Measurements from ENCODE around the gene ITGA3.
A peak's percentile ranks its signal among the peaks of the same experiment; 100 is the strongest.

The ITGA3 gene

DNA sequence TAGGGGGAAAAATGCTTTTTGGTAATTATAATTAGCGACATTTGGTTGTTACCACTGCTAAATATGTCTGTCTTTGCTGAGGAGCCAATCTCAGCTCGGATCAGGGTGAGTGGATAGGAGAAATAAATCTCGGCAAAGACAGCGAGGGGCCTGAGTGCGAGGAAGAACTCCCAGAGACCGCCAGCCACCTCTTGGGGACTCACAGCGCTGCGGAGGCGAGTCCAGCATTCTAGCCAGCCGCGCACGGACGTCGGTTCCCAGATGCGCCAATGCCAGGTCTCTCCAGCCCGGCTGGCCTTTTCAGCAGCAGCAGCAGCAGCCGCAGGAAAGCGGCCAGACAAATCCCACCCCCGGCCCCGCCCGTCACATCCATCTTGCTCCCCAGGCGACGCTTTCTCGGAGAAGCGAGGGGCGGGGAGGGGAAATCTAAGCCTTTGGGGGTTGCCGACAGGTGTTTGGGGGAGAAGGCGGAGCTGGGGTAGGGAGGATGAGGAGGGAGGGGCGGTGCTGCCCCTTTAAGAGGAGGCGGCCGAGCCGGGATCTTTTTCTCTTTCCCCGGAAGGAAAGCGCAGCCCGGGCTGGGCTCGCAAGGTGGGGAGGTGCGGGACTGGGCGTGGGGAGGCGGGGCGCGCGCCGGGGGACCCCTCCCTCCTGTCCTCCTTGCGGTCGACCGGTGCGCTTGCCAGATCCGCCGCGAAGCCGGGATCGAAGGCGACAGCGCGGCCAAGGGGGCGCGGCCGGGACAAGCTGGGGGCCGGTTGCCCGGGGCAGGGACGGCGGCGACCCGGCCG is at the start of gene ITGA3:
Gene ITGA3, plus strand, starts transcription at position 685 of the 791 bp plus-strand sequence. CDS start 330 bp downstream, outside the sequence.
- H3K27me3 ChIP-seq (ENCODE audit: insufficient read depth, low read length) = peaks cover 39% of the 10 kb centered on the region
- H3K4me1 ChIP-seq (ENCODE audit: insufficient read depth, low read length) = peaks cover 14% of the 10 kb centered on the region
- H3K4me3 ChIP-seq (ENCODE audit: low read length) = peak within 1 kb of the TSS; percentile 60
- H3K36me3 ChIP-seq (ENCODE audit: insufficient read depth, low read length) = no peaks in the 10 kb centered on the region
- H3K9me3 ChIP-seq (ENCODE audit: low read length) = no peaks in the 10 kb centered on the region
- H2AFZ ChIP-seq (ENCODE audit: low read depth, low read length) = peak within 1 kb of the TSS; percentile 93

GRCh38 chr17:50009282-50009681 is 46.6 kb upstream of the ITGA3 start:
- Histone ChIP-seq H3K4me3 (ENCODE audit: low read length) (no peak overlapping the region), H2AFZ (ENCODE audit: low read depth, low read length) (no peak overlapping the region), H3K27me3 (ENCODE audit: insufficient read depth, low read length) (peaks cover 2% of the 10 kb centered on the region), H3K36me3 (ENCODE audit: insufficient read depth, low read length) (no peaks in the 10 kb centered on the region), H3K4me1 (ENCODE audit: insufficient read depth, low read length) (no peaks in the 10 kb centered on the region), H3K9me3 (ENCODE audit: low read length) (peaks cover 2% of the 10 kb centered on the region)

GRCh38 chr17:50013079-50013478 is 42.8 kb upstream of the ITGA3 start:
- Histone ChIP-seq H3K4me3 (ENCODE audit: low read length) (no peak overlapping the region), H3K4me1 (ENCODE audit: insufficient read depth, low read length) (no peaks in the 10 kb centered on the region), H3K27me3 (ENCODE audit: insufficient read depth, low read length) (no peaks in the 10 kb centered on the region), H3K36me3 (ENCODE audit: insufficient read depth, low read length) (no peaks in the 10 kb centered on the region), H3K9me3 (ENCODE audit: low read length) (peaks cover 5% of the 10 kb centered on the region), H2AFZ (ENCODE audit: low read depth, low read length) (no peak overlapping the region)

GRCh38 chr17:50014471-50015088 is 41.3 kb upstream of the ITGA3 start:
- no peaks in the 10 kb centered on the region for H3K27me3 ChIP-seq (ENCODE audit: insufficient read depth, low read length)
- H3K4me3 ChIP-seq (ENCODE audit: low read length) = no peak overlapping the region
- H3K4me1 ChIP-seq (ENCODE audit: insufficient read depth, low read length) = no peaks in the 10 kb centered on the region
- H3K9me3 ChIP-seq (ENCODE audit: low read length) = peaks cover 5% of the 10 kb centered on the region
- H3K36me3 ChIP-seq (ENCODE audit: insufficient read depth, low read length) = no peaks in the 10 kb centered on the region
- no peak overlapping the region for H2AFZ ChIP-seq (ENCODE audit: low read depth, low read length)

- no peak overlapping the region for H2AFZ ChIP-seq (ENCODE audit: low read depth, low read length)
- H3K36me3 ChIP-seq (ENCODE audit: insufficient read depth, low read length) = no peaks in the 10 kb centered on the region
- no peaks in the 10 kb centered on the region for H3K27me3 ChIP-seq (ENCODE audit: insufficient read depth, low read length)
- peaks cover 5% of the 10 kb centered on the region for H3K9me3 ChIP-seq (ENCODE audit: low read length)
- H3K4me3 ChIP-seq (ENCODE audit: low read length) = no peak overlapping the region
- H3K4me1 ChIP-seq (ENCODE audit: insufficient read depth, low read length) = no peaks in the 10 kb centered on the region
Observed at GRCh38 chr17:50015146-50015545, 40.8 kb upstream of the ITGA3 start.

GRCh38 chr17:50018909-50019308 is 37.0 kb upstream of the ITGA3 start:
- H2AFZ ChIP-seq (ENCODE audit: low read depth, low read length) = no peak overlapping the region
- peaks cover 4% of the 10 kb centered on the region for H3K4me1 ChIP-seq (ENCODE audit: insufficient read depth, low read length)
- no peaks in the 10 kb centered on the region for H3K27me3 ChIP-seq (ENCODE audit: insufficient read depth, low read length)
- no peaks in the 10 kb centered on the region for H3K36me3 ChIP-seq (ENCODE audit: insufficient read depth, low read length)
- H3K9me3 ChIP-seq (ENCODE audit: low read length) = peaks cover 5% of the 10 kb centered on the region
- no peak overlapping the region for H3K4me3 ChIP-seq (ENCODE audit: low read length)

GRCh38 chr17:50020841-50021599 is 34.9 kb upstream of the ITGA3 start:
- no peaks in the 10 kb centered on the region for H3K27me3 ChIP-seq (ENCODE audit: insufficient read depth, low read length)
- no peaks in the 10 kb centered on the region for H3K36me3 ChIP-seq (ENCODE audit: insufficient read depth, low read length)

GRCh38 chr17:50021681-50022370 is 34.1 kb upstream of the ITGA3 start:
- peaks cover 4% of the 10 kb centered on the region for H3K4me1 ChIP-seq (ENCODE audit: insufficient read depth, low read length)
- no peaks in the 10 kb centered on the region for H3K36me3 ChIP-seq (ENCODE audit: insufficient read depth, low read length)
- H2AFZ ChIP-seq (ENCODE audit: low read depth, low read length) = no peak overlapping the region
- no peaks in the 10 kb centered on the region for H3K9me3 ChIP-seq (ENCODE audit: low read length)
- no peaks in the 10 kb centered on the region for H3K27me3 ChIP-seq (ENCODE audit: insufficient read depth, low read length)
- no peak overlapping the region for H3K4me3 ChIP-seq (ENCODE audit: low read length)

More at GRCh38 chr17:50020841-50021599, 34.9 kb upstream of the ITGA3 start:
- H3K4me3 ChIP-seq (ENCODE audit: low read length) = no peak overlapping the region
- H3K9me3 ChIP-seq (ENCODE audit: low read length) = no peaks in the 10 kb centered on the region
- H2AFZ ChIP-seq (ENCODE audit: low read depth, low read length) = no peak overlapping the region
- H3K4me1 ChIP-seq (ENCODE audit: insufficient read depth, low read length) = peaks cover 4% of the 10 kb centered on the region

DNA sequence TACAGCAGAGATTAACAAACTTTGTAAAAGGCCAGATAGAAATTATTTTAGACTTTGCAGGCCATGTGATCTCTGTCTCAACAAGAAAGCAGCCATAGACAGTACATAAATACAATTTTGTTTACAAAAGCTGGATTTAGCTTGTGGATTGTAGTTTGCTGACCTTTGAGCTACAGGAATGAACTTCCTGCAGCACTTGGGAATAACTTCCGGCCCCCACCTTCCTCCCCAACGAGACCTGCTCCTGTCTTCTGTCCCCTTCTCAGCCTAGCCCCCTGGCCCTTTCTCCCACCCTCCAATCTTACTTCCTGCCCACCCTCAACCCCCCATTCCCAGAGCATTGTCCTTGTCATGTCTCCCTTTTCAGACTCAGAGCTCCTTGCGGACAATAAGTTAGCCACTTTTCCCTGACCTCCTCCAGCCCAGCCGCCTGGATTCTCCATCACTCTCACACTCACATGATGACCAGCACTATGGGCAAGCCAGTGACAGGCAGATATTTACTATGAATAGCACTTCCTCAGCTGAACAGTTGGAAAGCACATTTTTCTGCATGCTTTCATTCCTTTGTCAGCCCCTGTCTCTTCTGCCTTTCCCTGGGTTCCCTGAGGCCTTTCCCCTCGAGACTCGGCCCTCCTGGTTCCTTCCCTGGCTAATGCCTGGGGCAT is 33.3 kb upstream of the ITGA3 start:
- Histone ChIP-seq H3K9me3 (ENCODE audit: low read length) (no peaks in the 10 kb centered on the region), H3K4me3 (ENCODE audit: low read length) (no peak overlapping the region), H3K36me3 (ENCODE audit: insufficient read depth, low read length) (no peaks in the 10 kb centered on the region), H2AFZ (ENCODE audit: low read depth, low read length) (no peak overlapping the region), H3K27me3 (ENCODE audit: insufficient read depth, low read length) (peaks cover 4% of the 10 kb centered on the region), H3K4me1 (ENCODE audit: insufficient read depth, low read length) (peaks cover 7% of the 10 kb centered on the region)

- no peak overlapping the region for H2AFZ ChIP-seq (ENCODE audit: low read depth, low read length)
- no peak overlapping the region for H3K4me3 ChIP-seq (ENCODE audit: low read length)
- no peaks in the 10 kb centered on the region for H3K9me3 ChIP-seq (ENCODE audit: low read length)
- no peaks in the 10 kb centered on the region for H3K36me3 ChIP-seq (ENCODE audit: insufficient read depth, low read length)
- H3K27me3 ChIP-seq (ENCODE audit: insufficient read depth, low read length) = peaks cover 5% of the 10 kb centered on the region
- H3K4me1 ChIP-seq (ENCODE audit: insufficient read depth, low read length) = peaks cover 9% of the 10 kb centered on the region
Observed at GRCh38 chr17:50023520-50023919, 32.4 kb upstream of the ITGA3 start.

DNA sequence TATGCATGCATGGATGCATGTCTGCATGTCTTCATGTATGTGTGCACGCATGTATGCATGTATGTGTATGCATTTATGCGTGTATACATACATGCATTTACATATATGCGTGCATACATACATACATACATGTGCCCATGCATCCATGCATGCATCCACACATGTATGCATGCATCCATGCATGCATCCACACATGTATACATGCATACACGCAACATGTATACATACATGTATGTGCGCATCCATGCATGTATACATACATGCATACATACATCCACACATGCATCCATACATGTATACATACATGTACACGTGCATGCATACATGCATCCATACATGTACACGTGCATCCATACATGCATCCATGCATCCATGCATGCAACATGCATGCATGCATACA is 31.1 kb upstream of the ITGA3 start:
- Histone ChIP-seq H2AFZ (ENCODE audit: low read depth, low read length) (no peak overlapping the region), H3K4me3 (ENCODE audit: low read length) (no peak overlapping the region), H3K4me1 (ENCODE audit: insufficient read depth, low read length) (peaks cover 9% of the 10 kb centered on the region), H3K27me3 (ENCODE audit: insufficient read depth, low read length) (peaks cover 5% of the 10 kb centered on the region), H3K9me3 (ENCODE audit: low read length) (no peaks in the 10 kb centered on the region), H3K36me3 (ENCODE audit: insufficient read depth, low read length) (no peaks in the 10 kb centered on the region)

GRCh38 chr17:50026046-50026675 is 29.7 kb upstream of the ITGA3 start:
- H3K4me1 ChIP-seq (ENCODE audit: insufficient read depth, low read length) = peaks cover 9% of the 10 kb centered on the region
- H3K9me3 ChIP-seq (ENCODE audit: low read length) = no peaks in the 10 kb centered on the region
- H3K4me3 ChIP-seq (ENCODE audit: low read length) = no peak overlapping the region
- peaks cover 5% of the 10 kb centered on the region for H3K27me3 ChIP-seq (ENCODE audit: insufficient read depth, low read length)
- no peak overlapping the region for H2AFZ ChIP-seq (ENCODE audit: low read depth, low read length)
- no peaks in the 10 kb centered on the region for H3K36me3 ChIP-seq (ENCODE audit: insufficient read depth, low read length)

All from neuron (in vitro differentiated cells).